Neuronal stem cell (in vitro differentiated cells): ENCODE data around the gene TSPAN4.

Experiments used
- DNase-seq: peaks from one replicate; pipeline ENCODE4 v3.0.0-alpha.2; 2013; ENCODE audit warnings: low spot score
- H2AFZ ChIP-seq: one replicate; pipeline ENCODE4 v1.6.1; 2013; ENCODE audit warnings: mild to moderate bottlenecking, low read length, inconsistent platforms
- H2AK5ac ChIP-seq: 2 replicates; pipeline ENCODE4 v1.6.1; 2013; ENCODE audit warnings: low read depth, mild to moderate bottlenecking, inconsistent platforms, low read length, moderate library complexity, mixed read lengths
- H2BK120ac ChIP-seq: 2 replicates; pipeline ENCODE4 v1.6.1; 2013; ENCODE audit warnings: low read depth, mild to moderate bottlenecking, inconsistent platforms, low read length, moderate library complexity, mixed read lengths
- H2BK12ac ChIP-seq: one replicate; pipeline ENCODE4 v1.6.1; 2013; ENCODE audit warnings: low read length, inconsistent platforms
- H2BK15ac ChIP-seq: 2 replicates; pipeline ENCODE4 v1.6.1; 2013; ENCODE audit warnings: mild to moderate bottlenecking, low read length, inconsistent platforms, mixed read lengths
- H2BK5ac ChIP-seq: one replicate; pipeline ENCODE4 v1.6.1; 2013; ENCODE audit warnings: inconsistent platforms, mild to moderate bottlenecking, low read length, moderate library complexity
- H3K14ac ChIP-seq: one replicate; pipeline ENCODE4 v1.6.1; 2013; ENCODE audit warnings: low read length, inconsistent platforms
- H3K18ac ChIP-seq: 2 replicates; pipeline ENCODE4 v1.6.1; 2013; ENCODE audit warnings: low read length, inconsistent platforms
- H3K23ac ChIP-seq: 2 replicates; pipeline ENCODE4 v1.6.1; 2013; ENCODE audit warnings: low read depth, mild to moderate bottlenecking, mixed read lengths, low read length, inconsistent platforms; ENCODE audit not compliant: poor library complexity
- H3K27ac ChIP-seq: replicated peaks from 3 replicates; pipeline ENCODE4 v1.5.1; 2013; ENCODE audit warnings: low read length, inconsistent platforms
- H3K27me3 ChIP-seq, 3 experiments: 2 replicates each; pipeline ENCODE4 v1.6.1; 2013; ENCODE audit warnings: low read length in 3 of 3, mild to moderate bottlenecking in 2 of 3, inconsistent platforms in 1 of 3, low read depth in 1 of 3, mixed read lengths in 1 of 3, moderate library complexity in 1 of 3; ENCODE audit not compliant: control insufficient read depth in 3 of 3, insufficient read depth in 3 of 3
- H3K36me3 ChIP-seq, 2 donors: replicated peaks in 1 of 2; 2 replicates each; pipeline ENCODE4 v1.6.1; 2013; ENCODE audit warnings: low read length in 2 of 2; ENCODE audit not compliant: control insufficient read depth in 2 of 2, insufficient read depth in 2 of 2
- H3K4ac ChIP-seq: 2 replicates; pipeline ENCODE4 v1.6.1; 2013; ENCODE audit warnings: inconsistent platforms, mild to moderate bottlenecking, low read length, moderate library complexity
- H3K4me1 ChIP-seq, 2 donors: 1 replicate in 1 of 2; 2 replicates in 1 of 2; pipeline ENCODE4 v1.6.1; 2013; ENCODE audit warnings: low read length in 2 of 2, low read depth in 1 of 2; ENCODE audit not compliant: control insufficient read depth in 2 of 2, insufficient read depth in 1 of 2
- H3K4me2 ChIP-seq: one replicate; pipeline ENCODE4 v1.6.1; 2013; ENCODE audit warnings: mild to moderate bottlenecking, low read length, inconsistent platforms; ENCODE audit not compliant: insufficient read depth, poor library complexity, severe bottlenecking
- H3K4me3 ChIP-seq, 2 donors: 2 replicates each; pipeline ENCODE4 v1.5.1; 2013; ENCODE audit warnings: low read length in 2 of 2, mild to moderate bottlenecking in 2 of 2, inconsistent platforms in 1 of 2, moderate library complexity in 1 of 2
- H3K79me1 ChIP-seq: one replicate; pipeline ENCODE4 v1.6.1; 2013; ENCODE audit warnings: low read depth, mild to moderate bottlenecking, inconsistent platforms, low read length, moderate library complexity
- H3K9ac ChIP-seq: one replicate; pipeline ENCODE4 v1.6.1; 2013; ENCODE audit warnings: mild to moderate bottlenecking, low read depth, low read length, inconsistent platforms; ENCODE audit not compliant: poor library complexity
- H3K9me3 ChIP-seq, 2 donors: replicated peaks in 1 of 2; 2 replicates each; pipeline versions ENCODE3 to v1.6.1; 2013; ENCODE audit warnings: low read length in 2 of 2, mild to moderate bottlenecking in 2 of 2, inconsistent platforms in 1 of 2, low read depth in 1 of 2, mixed read lengths in 1 of 2, moderate library complexity in 1 of 2; ENCODE audit not compliant: control insufficient read depth in 2 of 2, insufficient read depth in 1 of 2
- H4K8ac ChIP-seq: one replicate; pipeline ENCODE4 v1.6.1; 2013; ENCODE audit warnings: low read depth, mild to moderate bottlenecking, inconsistent platforms, low read length, moderate library complexity
- H4K91ac ChIP-seq: one replicate; pipeline ENCODE4 v1.6.1; 2013; ENCODE audit warnings: low read length, low read depth, mild to moderate bottlenecking, inconsistent platforms; ENCODE audit not compliant: poor library complexity
- WGBS, 2 donors: extraction: QIAGEN DNeasy Blood & Tissue Kit; methylation state at CpG; one replicate each; pipeline ENCODE4 v1.1.7; 2013; ENCODE audit warnings: missing lambda C conversion rate in 2 of 2, mixed read lengths in 1 of 2; ENCODE audit not compliant: insufficient read length in 2 of 2, insufficient replicate concordance in 1 of 2; ENCODE audit errors: extremely low coverage in 2 of 2; 5-methylcytosine and 5-hydroxymethylcytosine counted together

The TSPAN4 gene

DNA sequence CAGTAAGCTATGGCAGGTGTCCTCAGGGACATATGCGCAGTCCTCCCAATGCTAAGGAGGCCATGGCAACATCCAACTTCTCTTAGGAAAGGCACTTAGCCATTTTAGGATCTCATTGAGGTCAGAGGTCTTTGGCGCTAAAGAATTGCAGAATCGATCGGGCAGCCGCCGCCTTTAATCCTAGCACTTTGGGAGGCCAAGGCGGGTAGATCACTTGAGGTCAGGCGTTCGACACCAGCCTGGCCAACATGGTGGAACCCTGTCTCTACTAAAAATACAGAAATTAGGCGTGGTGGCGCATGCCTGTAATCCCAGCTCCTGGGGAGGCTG, 69.2 kb downstream of the TSPAN4 start:
- Histone ChIP-seq H2BK12ac (peak overlapping the region; percentile 73), H4K91ac (peak overlapping the region; percentile 94), H3K4me2 (peak overlapping the region; percentile 89), H3K4me3 (peak overlapping the region in 1 of 2 donors; percentile 90), H3K14ac (peak overlapping the region; percentile 89), H2AFZ (peak overlapping the region; percentile 93), H3K27me3 (no peaks in the 10 kb centered on the region), H3K18ac (peak overlapping the region; percentile 98), H3K27ac (peak overlapping the region; percentile 92), H3K4ac (no peak overlapping the region), H3K79me1 (peaks cover 14% of the 10 kb centered on the region), H2BK15ac (peak overlapping the region; percentile 97), H2BK120ac (peak overlapping the region; percentile 94), H3K9ac (no peak overlapping the region), H2AK5ac (peak overlapping the region; percentile 96), H3K23ac (peak overlapping the region; percentile 83), H4K8ac (no peak overlapping the region), H3K4me1 (peaks cover 8 to 14% of the 10 kb centered on the region in 2 donors), H3K9me3 (no peaks in the 10 kb centered on the region), H3K36me3 (peaks cover 6 to 8% of the 10 kb centered on the region in 2 donors), H2BK5ac (peak overlapping the region; percentile 96)
- DNase-seq = no peak
- no CpG with 5 or more reads among the region's 11 CpGs for WGBS, 2 donors

DNA sequence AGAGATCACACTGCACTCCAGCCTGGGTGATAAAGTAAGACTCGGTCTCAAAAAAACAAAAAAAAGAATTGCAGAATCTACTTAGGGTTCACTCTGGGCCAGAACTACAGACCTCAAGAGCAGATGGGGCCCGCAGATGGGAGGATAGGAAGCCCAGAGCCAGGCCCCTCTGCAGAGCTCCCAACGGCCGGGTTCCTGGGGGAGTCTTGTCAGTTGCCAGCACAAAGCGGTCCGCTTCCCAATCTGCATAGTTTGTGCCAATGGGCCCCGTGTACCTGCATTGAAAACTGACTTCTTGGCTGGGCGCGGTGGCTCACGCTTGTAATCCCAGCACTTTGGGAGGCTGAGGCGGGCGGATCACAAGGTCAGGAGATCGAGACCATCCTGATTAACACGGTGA, 69.6 kb downstream of the TSPAN4 start:
- Histone ChIP-seq H3K14ac (no peak overlapping the region), H3K4me1 (peaks cover 8 to 14% of the 10 kb centered on the region in 2 donors), H4K8ac (no peak overlapping the region), H2AK5ac (peak overlapping the region; percentile 96), H4K91ac (no peak overlapping the region), H3K27me3 (no peaks in the 10 kb centered on the region), H2BK15ac (no peak overlapping the region), H3K9ac (no peak overlapping the region), H3K18ac (no peak overlapping the region), H2BK12ac (peak overlapping the region; percentile 22), H3K9me3 (no peaks in the 10 kb centered on the region), H3K23ac (no peak overlapping the region), H2AFZ (no peak overlapping the region), H3K4me3 (no peak overlapping the region), H2BK5ac (peak overlapping the region; percentile 96), H3K79me1 (peaks cover 14% of the 10 kb centered on the region), H2BK120ac (no peak overlapping the region), H3K4me2 (no peak overlapping the region), H3K4ac (no peak overlapping the region), H3K36me3 (peaks cover 6 to 8% of the 10 kb centered on the region in 2 donors), H3K27ac (no peak overlapping the region)
- WGBS, 2 donors = no CpG with 5 or more reads among the region's 14 CpGs
- DNase-seq = no peak

DNA sequence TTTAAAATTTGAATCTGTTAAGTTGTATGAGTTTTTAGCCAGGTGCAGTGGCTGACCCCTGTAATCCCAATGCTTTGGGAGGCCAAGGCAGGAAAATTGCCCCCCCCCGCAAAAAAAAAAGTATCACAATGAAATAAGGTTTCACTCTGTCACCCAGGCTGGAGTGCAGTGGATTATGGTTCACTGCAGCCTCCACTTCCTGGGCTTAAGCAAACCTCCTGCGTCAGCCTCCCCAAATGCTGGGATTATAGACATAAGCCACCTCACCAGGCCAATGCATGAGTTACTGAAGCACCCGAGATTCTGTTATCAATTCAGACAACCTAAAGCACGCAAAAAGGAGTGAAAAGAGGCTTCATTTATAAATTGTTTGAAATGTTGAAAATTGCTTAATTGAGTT, 70.4 kb downstream of the TSPAN4 start:
- DNase-seq = no peak
- no peak overlapping the region for H2AK5ac ChIP-seq
- no peaks in the 10 kb centered on the region for H3K27me3 ChIP-seq
- H3K9me3 ChIP-seq = no peaks in the 10 kb centered on the region
- no peak overlapping the region for H3K4me3 ChIP-seq
- H3K4me1 ChIP-seq = peaks cover 8 to 14% of the 10 kb centered on the region in 2 donors
- H2BK5ac ChIP-seq = no peak overlapping the region
- H3K4ac ChIP-seq = no peak overlapping the region
- no peak overlapping the region for H3K14ac ChIP-seq
- H3K36me3 ChIP-seq = peaks cover 0 to 8% of the 10 kb centered on the region in 2 donors
- no CpG with 5 or more reads among the region's 4 CpGs for WGBS, 2 donors
- H4K8ac ChIP-seq = no peak overlapping the region
- no peak overlapping the region for H3K9ac ChIP-seq
- no peak overlapping the region for H4K91ac ChIP-seq
- no peak overlapping the region for H2BK120ac ChIP-seq
- no peak overlapping the region for H2AFZ ChIP-seq
- H3K79me1 ChIP-seq = peaks cover 12% of the 10 kb centered on the region
- H2BK15ac ChIP-seq = no peak overlapping the region
- H3K23ac ChIP-seq = no peak overlapping the region
- no peak overlapping the region for H2BK12ac ChIP-seq
- no peak overlapping the region for H3K18ac ChIP-seq
- no peak overlapping the region for H3K4me2 ChIP-seq
- H3K27ac ChIP-seq = no peak overlapping the region

DNA sequence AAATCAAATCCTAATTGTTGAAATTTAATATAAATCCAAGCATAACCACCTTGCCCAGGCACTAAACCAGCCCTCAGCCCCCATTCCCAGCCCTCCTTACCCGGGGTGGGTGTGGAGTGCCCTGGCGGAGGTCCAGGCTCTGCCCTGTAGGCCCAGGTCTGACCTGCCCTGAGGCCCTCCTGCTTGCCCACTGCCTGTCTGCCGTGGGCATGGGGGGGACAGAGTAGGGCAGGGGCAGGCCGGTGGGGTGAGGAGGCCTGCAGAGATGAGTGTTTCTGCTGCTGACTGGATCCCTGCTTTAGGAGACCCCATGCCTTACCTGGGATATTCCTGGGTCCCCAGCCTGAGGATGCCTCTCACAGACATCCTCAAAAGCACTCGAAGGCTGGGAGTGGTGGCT, 71.6 kb downstream of the TSPAN4 start:
- H2BK12ac ChIP-seq = no peak overlapping the region
- WGBS, 2 donors = no CpG with 5 or more reads among the region's 5 CpGs
- DNase-seq = no peak

More for the DNA sequence above, 71.6 kb downstream of the TSPAN4 start:
- Histone ChIP-seq H3K36me3 (peaks cover 0 to 3% of the 10 kb centered on the region in 2 donors), H2BK15ac (peak overlapping the region; percentile 81), H3K14ac (no peak overlapping the region), H3K9ac (peak overlapping the region; percentile 44), H3K4me3 (no peak overlapping the region), H4K8ac (no peak overlapping the region), H2BK120ac (no peak overlapping the region), H2BK5ac (peak overlapping the region; percentile 35), H2AFZ (no peak overlapping the region), H2AK5ac (peak overlapping the region; percentile 97), H3K23ac (peak overlapping the region; percentile 65), H4K91ac (no peak overlapping the region), H3K18ac (peak overlapping the region; percentile 64), H3K27ac (no peak overlapping the region), H3K4me2 (no peak overlapping the region), H3K4me1 (peaks cover 8 to 14% of the 10 kb centered on the region in 2 donors), H3K79me1 (peaks cover 6% of the 10 kb centered on the region), H3K27me3 (no peaks in the 10 kb centered on the region), H3K9me3 (no peaks in the 10 kb centered on the region), H3K4ac (no peak overlapping the region)
